ENCODE results near the gene NRG2. TPM values are rescaled to one million over a fixed set of nuclear protein-coding genes. Genes with fewer than 3 reads are reported as not detected.

Gene NRG2
- total and polyA plus RNA-seq, 2 of the 8 experiments (the other 6 are each of a cell fraction or from before 2014, with no cell fraction given): 0.27 to 0.54 TPM

DNA sequence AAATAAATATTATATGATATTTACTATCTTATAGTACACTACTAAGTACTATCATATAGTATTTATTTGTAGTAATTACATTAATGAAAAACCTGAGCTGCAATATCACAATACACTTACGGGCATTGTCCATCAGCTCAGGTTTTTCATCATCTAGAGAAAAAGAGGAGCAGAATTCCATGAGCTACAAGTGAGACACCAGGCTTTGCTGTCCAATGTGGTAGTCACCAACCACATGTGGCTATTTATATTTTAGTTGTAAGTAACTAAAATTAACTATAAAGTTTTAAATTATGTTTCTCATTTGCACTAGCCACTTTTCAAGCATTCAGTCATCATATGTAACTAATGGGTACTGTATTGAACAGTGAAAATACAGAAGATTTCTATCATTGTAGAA, 13.8 kb upstream of the NRG2 start:
- Histone ChIP-seq H2BK20ac (ENCODE audit: low read length) (no peak overlapping the region), H2AK5ac (ENCODE audit: low read depth, low read length) (no peak overlapping the region), H3K23ac (ENCODE audit: insufficient read length) (no peak overlapping the region), H3K36me3 (ENCODE audit: control insufficient read depth in 2 of 4, insufficient read depth in 4 of 4, low read length in 3 of 4) (no peaks in the 10 kb centered on the region), H4K8ac (ENCODE audit: extremely low read depth, insufficient read depth, low read length) (no peak overlapping the region), H3K4me3 (ENCODE audit: extremely low read depth in 1 of 4, insufficient read depth in 2 of 4, low read depth in 3 of 4, low read length in 4 of 4) (no peak overlapping the region), H3K23me2 (ENCODE audit: low read depth, low read length) (no peaks in the 10 kb centered on the region; the same call in 1 of the 2 replicates), H3K79me2 (ENCODE audit: control insufficient read depth in 1 of 2, insufficient read depth in 2 of 2, low read length in 2 of 2) (no peaks in the 10 kb centered on the region), H4K20me1 (replicated peaks in 1 of 2; ENCODE audit: control insufficient read depth in 1 of 2, insufficient read depth in 2 of 2, low read length in 2 of 2) (no peaks in the 10 kb centered on the region), H2AFZ (ENCODE audit: low read length) (no peak overlapping the region), H3K27ac (ENCODE audit: low read depth, low read length) (no peak overlapping the region), H3K14ac (ENCODE audit: insufficient read length) (no peak overlapping the region), H3K4me1 (replicated peaks in 1 of 4; ENCODE audit: control insufficient read depth in 3 of 4, insufficient read depth in 4 of 4, low read length in 3 of 4) (no peaks in the 10 kb centered on the region), H2BK120ac (replicated peaks; ENCODE audit: low read depth, low read length) (no peak overlapping the region), H3K9me3 (ENCODE audit: insufficient read depth in 2 of 2, low read depth in 1 of 2, low read length in 1 of 2) (no peaks in the 10 kb centered on the region), H4K5ac (ENCODE audit: insufficient read length, low read depth, low read length) (no peak overlapping the region), H4K91ac (replicated peaks; ENCODE audit: insufficient read length, low read length) (no peak overlapping the region), H3K4me2 (ENCODE audit: insufficient read depth in 1 of 2, low read depth in 2 of 2, low read length in 2 of 2) (no peak overlapping the region), H3K79me1 (ENCODE audit: low read depth, low read length) (no peaks in the 10 kb centered on the region), H2BK12ac (ENCODE audit: low read depth, low read length) (no peak overlapping the region), H2BK5ac (ENCODE audit: low read depth, low read length) (no peak overlapping the region), H3K9ac (replicated peaks in 1 of 4; ENCODE audit: extremely low read depth in 1 of 4, low read depth in 3 of 4, low read length in 3 of 4) (no peak overlapping the region), H3K56ac (replicated peaks; ENCODE audit: insufficient read length, low read depth, low read length) (no peak overlapping the region), H3K18ac (ENCODE audit: extremely low read depth, low read length) (no peak overlapping the region), H3K4ac (replicated peaks; ENCODE audit: insufficient read length, low read depth, low read length) (no peak overlapping the region), H3K27me3 (replicated peaks in 1 of 4; ENCODE audit: control insufficient read depth in 3 of 4, extremely low read depth in 1 of 4, insufficient read depth in 3 of 4, low read length in 3 of 4) (no peaks in the 10 kb centered on the region; a peak in 2 of 7 replicates), H2BK15ac (ENCODE audit: low read length) (no peak overlapping the region)
- 93% methylated on average over 1 of the region's 1 CpG; no CpG with 5 or more reads in 1 of the 2 experiments for WGBS, 2 experiments (ENCODE audit: extremely low coverage in 1 of 2, insufficient coverage in 1 of 2, insufficient read length in 1 of 2, insufficient replicate concordance in 2 of 2, low coverage in 1 of 2, low lambda C conversion rate in 2 of 2, missing lambda C conversion rate in 1 of 2)
- no peak for FAIRE-seq
- TF ChIP-seq, protein P1, sequence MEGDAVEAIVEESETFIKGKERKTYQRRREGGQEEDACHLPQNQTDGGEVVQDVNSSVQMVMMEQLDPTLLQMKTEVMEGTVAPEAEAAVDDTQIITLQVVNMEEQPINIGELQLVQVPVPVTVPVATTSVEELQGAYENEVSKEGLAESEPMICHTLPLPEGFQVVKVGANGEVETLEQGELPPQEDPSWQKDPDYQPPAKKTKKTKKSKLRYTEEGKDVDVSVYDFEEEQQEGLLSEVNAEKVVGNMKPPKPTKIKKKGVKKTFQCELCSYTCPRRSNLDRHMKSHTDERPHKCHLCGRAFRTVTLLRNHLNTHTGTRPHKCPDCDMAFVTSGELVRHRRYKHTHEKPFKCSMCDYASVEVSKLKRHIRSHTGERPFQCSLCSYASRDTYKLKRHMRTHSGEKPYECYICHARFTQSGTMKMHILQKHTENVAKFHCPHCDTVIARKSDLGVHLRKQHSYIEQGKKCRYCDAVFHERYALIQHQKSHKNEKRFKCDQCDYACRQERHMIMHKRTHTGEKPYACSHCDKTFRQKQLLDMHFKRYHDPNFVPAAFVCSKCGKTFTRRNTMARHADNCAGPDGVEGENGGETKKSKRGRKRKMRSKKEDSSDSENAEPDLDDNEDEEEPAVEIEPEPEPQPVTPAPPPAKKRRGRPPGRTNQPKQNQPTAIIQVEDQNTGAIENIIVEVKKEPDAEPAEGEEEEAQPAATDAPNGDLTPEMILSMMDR (IDR thresholded peaks at IDR 0.05; ENCODE audit: control extremely low read depth in 1 of 3, insufficient read depth in 1 of 3, low read depth in 1 of 3, low read length in 3 of 3): no peak
- TF ChIP-seq KDM1A (IDR thresholded peaks at IDR 0.05; ENCODE audit: borderline replicate concordance, low read length) (no peak), CBX5 (IDR thresholded peaks at IDR 0.05; ENCODE audit: low read depth, low read length) (no peak), TAF1 (IDR thresholded peaks at IDR 0.05; ENCODE audit: low read depth, low read length) (no peak), TCF12 (IDR thresholded peaks at IDR 0.05; ENCODE audit: low read depth, low read length) (no peak), NRF1 (IDR thresholded peaks at IDR 0.05; ENCODE audit: low read depth, low read length) (no peak), CREB1 (IDR thresholded peaks at IDR 0.05) (no peak)
- CTCF ChIA-PET (ENCODE audit: partially characterized antibody): interaction anchor here (0.7 to 2.9 kb wide), 4 partner anchors 16 to 186 kb away, joined by 3 to 10 read pairs (median 6); no protein-coding TSS in a partner anchor
- POLR2A ChIA-PET (ENCODE audit: partially characterized antibody): interaction anchor here (1.0 kb wide), 1 partner anchor 56 kb away, joined by 3 read pairs; no protein-coding TSS in a partner anchor
- no peak for DNase-seq (ENCODE audit: low read depth in 1 of 2, low spot score in 2 of 2)

Measured in H1 (cell line).